A673 (cell line): Measurements from ENCODE around the gene DKK3. TPM values are rescaled to one million over a fixed set of nuclear protein-coding genes. Genes with fewer than 3 reads are reported as not detected.

Experiments used
- BruUV-seq: library from RNA; stranded (reverse); fragments of 400-500 nt; replicated peaks from 2 replicates; lab custom pipeline; 2021; lab: Mats Ljungman, UMichigan
- CTCF ChIA-PET: fragments of 300-600 bp; sonication (Branson Sonifier 250); formaldehyde crosslinking; loops from one replicate; lab custom pipeline; 2022; ENCODE audit warnings: antibody characterized with exemption; lab: Charles Lee
- POLR2A ChIA-PET: fragments of 300-600 bp; sonication (Branson Sonifier 250); formaldehyde crosslinking; loops from one replicate; lab custom pipeline; 2022; ENCODE audit warnings: antibody characterized with exemption; ENCODE audit not compliant: low non-redundant PET; lab: Charles Lee
- DNase-seq: peaks from one replicate; pipeline ENCODE4 v3.0.0-alpha.2; 2015; ENCODE audit warnings: low spot score
- H3K27ac ChIP-seq: fragments of 200-600 bp; sonication (generic); 2 replicates; pipeline ENCODE4 v1.5.1; 2016; ENCODE audit warnings: mixed run types, low read depth, mild to moderate bottlenecking, mixed read lengths, antibody characterized with exemption, low read length; ENCODE audit not compliant: poor library complexity, severe bottlenecking
- H3K27me3 ChIP-seq: fragments of 200-600 bp; sonication (generic); replicated peaks from 2 replicates; pipeline ENCODE4 v1.6.1; 2017; ENCODE audit warnings: mixed run types, low read depth, mild to moderate bottlenecking, mixed read lengths, antibody characterized with exemption, low read length; ENCODE audit not compliant: insufficient read depth, poor library complexity
- H3K36me3 ChIP-seq: fragments of 200-600 bp; sonication (generic); 2 replicates; pipeline ENCODE4 v1.6.1; 2016; ENCODE audit warnings: mixed run types, mild to moderate bottlenecking, mixed read lengths, antibody characterized with exemption, low read length; ENCODE audit not compliant: insufficient read depth, poor library complexity, severe bottlenecking
- H3K4me1 ChIP-seq: fragments of 200-600 bp; sonication (generic); 2 replicates; pipeline ENCODE4 v1.6.1; 2017; ENCODE audit warnings: mixed run types, mild to moderate bottlenecking, mixed read lengths, antibody characterized with exemption, low read length; ENCODE audit not compliant: insufficient read depth, poor library complexity, severe bottlenecking
- H3K4me3 ChIP-seq: fragments of 200-600 bp; sonication (generic); 2 replicates; pipeline ENCODE4 v1.5.1; 2016; ENCODE audit warnings: low read depth, mixed run types, mild to moderate bottlenecking, mixed read lengths, low read length; ENCODE audit not compliant: poor library complexity, severe bottlenecking
- H3K9me3 ChIP-seq: fragments of 200-600 bp; sonication (generic); 2 replicates; pipeline ENCODE4 v1.6.1; 2016; ENCODE audit warnings: mixed run types, low read depth, mild to moderate bottlenecking, mixed read lengths, antibody characterized with exemption, low read length; ENCODE audit not compliant: poor library complexity, severe bottlenecking
- CTCF ChIP-seq: fragments of 300-800, 200-600 bp; sonication (generic); conservative IDR thresholded peaks from 2 replicates; pipeline ENCODE4 v1.5.1; 2017; ENCODE audit warnings: low read depth, mild to moderate bottlenecking, antibody characterized with exemption, low read length, moderate library complexity, mixed read lengths
- EZH2 ChIP-seq: fragments of 200-600 bp; sonication (generic); IDR thresholded peaks from 2 replicates; pipeline ENCODE4 v1.6.1; 2017; ENCODE audit warnings: borderline replicate concordance, low read depth, mild to moderate bottlenecking, mixed read lengths, antibody characterized with exemption, low read length; ENCODE audit not compliant: poor library complexity, severe bottlenecking
- intact Hi-C: fragments of 100-400 bp; cut with micrococcal nuclease; formaldehyde crosslinking; loops from one replicate; pipeline ENCODE4 v1.10.0; 2022; ENCODE audit not compliant: unreplicated experiment
- total RNA-seq: library from RNA; stranded (reverse); gene quantifications from 2 replicates; pipeline ENCODE4 v1.2.3, GENCODE V29; 2021

The DKK3 gene
- total RNA-seq, 1 experiment from 2014 or later, result 0.77 TPM

- TF ChIP-seq CTCF (no peak), EZH2 (no peak)
- peaks cover 12% of the 10 kb centered on the region for H3K4me1 ChIP-seq
- H3K27me3 ChIP-seq, result no peaks in the 10 kb centered on the region
- no peak overlapping the region for H3K27ac ChIP-seq
- intact Hi-C loops, result no loop called here
- H3K4me3 ChIP-seq, result no peak overlapping the region
- no TSS peak for BruUV-seq
- H3K9me3 ChIP-seq, result no peaks in the 10 kb centered on the region
- ChIA-PET POLR2A (no interaction called here), CTCF (no interaction called here)
- no peaks in the 10 kb centered on the region for H3K36me3 ChIP-seq
- DNase-seq, result no peak
Measured at GRCh38 chr11:11965192-11965591, 43.2 kb downstream of the DKK3 start.

- H3K27me3 ChIP-seq, result no peaks in the 10 kb centered on the region
- H3K27ac ChIP-seq, result no peak overlapping the region
- CTCF ChIA-PET, result no interaction called here
- H3K4me3 ChIP-seq, result no peak overlapping the region
- no TSS peak for BruUV-seq
- no peaks in the 10 kb centered on the region for H3K9me3 ChIP-seq
- POLR2A ChIA-PET, result no interaction called here
- H3K4me1 ChIP-seq, result peaks cover 12% of the 10 kb centered on the region
- no peaks in the 10 kb centered on the region for H3K36me3 ChIP-seq
- no peak for DNase-seq
- TF ChIP-seq CTCF (no peak), EZH2 (no peak)
- intact Hi-C loops, result no loop called here
Measured at GRCh38 chr11:11964774-11965150, 43.7 kb downstream of the DKK3 start.

GRCh38 chr11:11963842-11964773, 44.3 kb downstream of the DKK3 start:
- ChIA-PET POLR2A (no interaction called here), CTCF (no interaction called here)
- Histone ChIP-seq H3K27me3 (no peaks in the 10 kb centered on the region), H3K4me3 (no peak overlapping the region), H3K36me3 (no peaks in the 10 kb centered on the region), H3K9me3 (no peaks in the 10 kb centered on the region), H3K27ac (no peak overlapping the region), H3K4me1 (peaks cover 10% of the 10 kb centered on the region)
- no TSS peak for BruUV-seq
- no peak for DNase-seq
- intact Hi-C loops, result no loop called here
- TF ChIP-seq EZH2, result no peak
- no peak for TF ChIP-seq CTCF
